ENCODE results near the gene ALG1.

DNA sequence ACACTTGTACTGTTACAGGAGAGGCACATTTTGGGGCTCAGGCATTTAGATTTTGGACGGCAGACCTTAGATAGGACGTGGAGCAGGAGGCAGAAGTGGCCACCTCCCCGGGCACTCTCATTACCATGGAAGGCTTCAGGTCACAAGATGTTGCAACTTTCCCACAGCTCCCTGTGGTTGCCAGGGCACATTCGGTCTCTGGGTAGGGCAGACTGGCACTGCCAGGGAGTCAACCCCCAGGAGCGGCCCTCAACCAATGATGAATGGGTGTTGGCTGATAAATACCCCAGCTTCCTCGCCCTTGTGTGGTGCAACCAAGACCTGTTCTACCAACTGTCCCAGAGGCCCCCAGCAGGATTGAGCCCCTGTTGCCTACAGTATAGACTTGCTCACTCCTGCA, 49.1 kb upstream of the ALG1 start:
- TF ChIP-seq, protein P1, sequence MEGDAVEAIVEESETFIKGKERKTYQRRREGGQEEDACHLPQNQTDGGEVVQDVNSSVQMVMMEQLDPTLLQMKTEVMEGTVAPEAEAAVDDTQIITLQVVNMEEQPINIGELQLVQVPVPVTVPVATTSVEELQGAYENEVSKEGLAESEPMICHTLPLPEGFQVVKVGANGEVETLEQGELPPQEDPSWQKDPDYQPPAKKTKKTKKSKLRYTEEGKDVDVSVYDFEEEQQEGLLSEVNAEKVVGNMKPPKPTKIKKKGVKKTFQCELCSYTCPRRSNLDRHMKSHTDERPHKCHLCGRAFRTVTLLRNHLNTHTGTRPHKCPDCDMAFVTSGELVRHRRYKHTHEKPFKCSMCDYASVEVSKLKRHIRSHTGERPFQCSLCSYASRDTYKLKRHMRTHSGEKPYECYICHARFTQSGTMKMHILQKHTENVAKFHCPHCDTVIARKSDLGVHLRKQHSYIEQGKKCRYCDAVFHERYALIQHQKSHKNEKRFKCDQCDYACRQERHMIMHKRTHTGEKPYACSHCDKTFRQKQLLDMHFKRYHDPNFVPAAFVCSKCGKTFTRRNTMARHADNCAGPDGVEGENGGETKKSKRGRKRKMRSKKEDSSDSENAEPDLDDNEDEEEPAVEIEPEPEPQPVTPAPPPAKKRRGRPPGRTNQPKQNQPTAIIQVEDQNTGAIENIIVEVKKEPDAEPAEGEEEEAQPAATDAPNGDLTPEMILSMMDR (IDR thresholded peaks at IDR 0.05), result no peak
- TF ChIP-seq MAX (IDR thresholded peaks at IDR 0.05) (no peak), ZSCAN20 (CRISPR knock-in tag; IDR thresholded peaks at IDR 0.05) (no peak), POLR2A (IDR thresholded peaks at IDR 0.05; ENCODE audit: low read length) (no peak), ESRRA (IDR thresholded peaks at IDR 0.05; ENCODE audit: borderline replicate concordance, low read length) (no peak), CBX2 (IDR thresholded peaks at IDR 0.05; ENCODE audit: borderline replicate concordance, low read depth) (no peak), CHD2 (IDR thresholded peaks at IDR 0.05; ENCODE audit: low read length, partially characterized antibody) (no peak), RFX5 (IDR thresholded peaks at IDR 0.05) (no peak), GATA3 (IDR thresholded peaks at IDR 0.05; ENCODE audit: borderline replicate concordance) (no peak), SMC3 (IDR thresholded peaks at IDR 0.05) (no peak), RAD21 (conservative IDR thresholded peaks at IDR 0.05 in 1 of 2, IDR thresholded peaks at IDR 0.05 in 1 of 2) (no peak), CBX8 (IDR thresholded peaks at IDR 0.05) (no peak), RNF2 (IDR thresholded peaks at IDR 0.05; ENCODE audit: borderline replicate concordance, low read depth) (no peak), JUNB (IDR thresholded peaks at IDR 0.05) (no peak)
